ENCODE results near the gene SLAIN2.

The SLAIN2 gene

GRCh38 chr4:48470570-48470969 lies 129.2 kb downstream of the SLAIN2 start:
- H3K4me3 ChIP-seq (ENCODE audit: low read length): no peak overlapping the region
- no peak for DNase-seq (ENCODE audit: low read depth, low spot score)

- DNase-seq (ENCODE audit: low read depth, low spot score): no peak
- H3K4me3 ChIP-seq (ENCODE audit: low read length): no peak overlapping the region
Measured at GRCh38 chr4:48472794-48473193, 131.5 kb downstream of the SLAIN2 start.

- DNase-seq (ENCODE audit: low read depth, low spot score): no peak
Measured at GRCh38 chr4:48475770-48476169, 134.4 kb downstream of the SLAIN2 start.

More at GRCh38 chr4:48475770-48476169, 134.4 kb downstream of the SLAIN2 start:
- H3K4me3 ChIP-seq (ENCODE audit: low read length): no peak overlapping the region

All from Jurkat, Clone E6-1 (cell line).